ENCODE results near the gene ASTN2.

ASTN2 gene

GRCh38 chr9:117187498-117187897 is 227.4 kb downstream of the ASTN2 start:
- TF ChIP-seq CTCF (conservative IDR thresholded peaks at IDR 0.05): no peak
- TF ChIP-seq ZFX (IDR thresholded peaks at IDR 0.05): no peak
- H3K27ac ChIP-seq: no peak overlapping the region

GRCh38 chr9:117184173-117184572 is 230.7 kb downstream of the ASTN2 start:
- no peak overlapping the region for H3K27ac ChIP-seq
- TF ChIP-seq CTCF (conservative IDR thresholded peaks at IDR 0.05): no peak
- TF ChIP-seq ZFX (IDR thresholded peaks at IDR 0.05): no peak

GRCh38 chr9:117182046-117182445 is 232.8 kb downstream of the ASTN2 start:
- TF ChIP-seq ZFX (IDR thresholded peaks at IDR 0.05) (no peak), CTCF (conservative IDR thresholded peaks at IDR 0.05) (no peak)
- H3K27ac ChIP-seq: no peak overlapping the region

- no peak overlapping the region for H3K27ac ChIP-seq
- TF ChIP-seq ZFX (IDR thresholded peaks at IDR 0.05) (no peak), CTCF (conservative IDR thresholded peaks at IDR 0.05) (no peak)
Measured at GRCh38 chr9:117180896-117181445, 233.9 kb downstream of the ASTN2 start.

- H3K27ac ChIP-seq: no peak overlapping the region
- TF ChIP-seq ZFX (IDR thresholded peaks at IDR 0.05) (no peak), CTCF (conservative IDR thresholded peaks at IDR 0.05) (no peak)
Measured at GRCh38 chr9:117178596-117179375, 236.1 kb downstream of the ASTN2 start.

- no peak overlapping the region for H3K27ac ChIP-seq
- TF ChIP-seq ZFX (IDR thresholded peaks at IDR 0.05) (no peak), CTCF (conservative IDR thresholded peaks at IDR 0.05) (no peak)
Measured at GRCh38 chr9:117170567-117170966, 244.3 kb downstream of the ASTN2 start.

GRCh38 chr9:117169089-117169621 is 245.7 kb downstream of the ASTN2 start:
- no peak overlapping the region for H3K27ac ChIP-seq
- no peak for TF ChIP-seq CTCF (conservative IDR thresholded peaks at IDR 0.05)
- no peak for TF ChIP-seq ZFX (IDR thresholded peaks at IDR 0.05)
